Breast epithelium (tissue), 4 donors: ENCODE results near the gene DEFB108B. TPM values are rescaled to one million over a fixed set of nuclear protein-coding genes. Genes with fewer than 3 reads are reported as not detected.
"Not testable (repeated sequence)": the region's sequence is repeated elsewhere in the genome, so short reads cannot be mapped to it uniquely, and the experiment has no call there.

Experiments
- DNase-seq, 2 donors: peaks; one replicate each; pipeline ENCODE4 v3.0.0-alpha.2; 2019; ENCODE audit warnings: low spot score in 2 of 2
- H3K27ac ChIP-seq, 2 donors: fragments of 200-600 bp; sonication (generic) in 1 of 2; one replicate each; pipeline ENCODE4 v1.5.1; 2016 to 2019; ENCODE audit warnings: mild to moderate bottlenecking in 1 of 2
- H3K27me3 ChIP-seq, 2 donors: fragments of 200-600 bp; sonication (generic) in 1 of 2; one replicate each; pipeline versions ENCODE4 v1.5.1 to v1.6.0; 2017 to 2019; ENCODE audit warnings: control low read depth in 1 of 2, mild to moderate bottlenecking in 1 of 2
- H3K36me3 ChIP-seq: fragments of 200-600 bp; one replicate; pipeline ENCODE4 v1.5.1; 2019
- H3K4me1 ChIP-seq, 2 donors: fragments of 200-600 bp; sonication (generic); one replicate each; pipeline ENCODE4 v1.5.1; 2016 to 2019; ENCODE audit warnings: control low read depth in 1 of 2
- H3K4me3 ChIP-seq, 3 donors: fragments of 200-600 bp; sonication (generic); 1 replicate in 2 of 3; 2 replicates in 1 of 3; pipeline ENCODE4 v1.5.1; 2016 to 2019; ENCODE audit warnings: mild to moderate bottlenecking in 3 of 3, moderate library complexity in 2 of 3
- H3K9me3 ChIP-seq, 2 donors: fragments of 200-600 bp; sonication (generic) in 1 of 2; one replicate each; pipeline ENCODE4 v1.5.1; 2016 to 2019; ENCODE audit warnings: control low read depth in 1 of 2
- intact Hi-C: fragments of 100-400 bp; cut with DNase I; formaldehyde crosslinking; loops from one replicate; pipeline ENCODE4 v1.15.1; 2023; ENCODE audit warnings: low total_unique reads
- total RNA-seq, 3 donors: library from RNA; depleted of rRNA; stranded (reverse); fragments of >200 nt; gene quantifications; one replicate each; pipeline ENCODE4 v1.1.0, GENCODE V29; 2016
- TF ChIP-seq, protein P1 (sequence below), 3 donors: fragments of 450-650 bp; IDR thresholded peaks; one replicate each; pipeline ENCODE4 v1.5.1; 2016 to 2017; ENCODE audit warnings: antibody characterized with exemption in 3 of 3, mild to moderate bottlenecking in 3 of 3, moderate library complexity in 3 of 3

The DEFB108B gene
- total RNA-seq, 3 donors from 2014 or later = not detected

DNA sequence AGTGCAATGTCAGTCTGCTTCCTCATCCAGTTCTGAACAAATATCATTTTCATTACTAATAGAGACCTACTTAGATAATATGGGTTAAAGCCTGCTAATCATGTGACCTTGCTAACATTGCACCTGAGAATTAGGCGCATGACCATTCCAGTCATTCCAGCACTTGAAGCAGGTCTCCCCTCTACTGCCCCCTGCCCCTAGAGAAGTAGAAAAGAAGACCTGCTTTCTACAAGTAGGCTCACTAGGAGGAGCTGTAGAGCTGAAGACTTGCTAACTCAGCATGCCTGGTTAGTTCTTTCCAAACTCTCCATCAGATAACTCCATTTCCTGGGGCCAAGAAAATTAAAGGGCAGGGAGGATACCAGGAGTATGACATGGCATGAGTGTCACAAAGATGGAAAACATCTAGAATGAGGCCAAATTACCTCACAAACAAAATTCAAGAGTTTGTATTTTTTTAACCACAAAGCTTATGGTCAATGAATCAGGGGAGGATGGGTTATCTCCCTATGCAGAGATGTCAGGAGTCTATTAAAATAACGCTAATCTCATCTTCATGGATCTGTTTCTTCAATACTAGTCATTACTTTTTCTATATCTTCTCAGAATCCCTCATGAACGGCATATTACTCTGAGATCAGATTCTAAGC lies 31.1 kb downstream of the DEFB108B start:
- DNase-seq, H3K27me3 ChIP-seq, H3K9me3 ChIP-seq, H3K4me1 ChIP-seq, intact Hi-C loops, H3K36me3 ChIP-seq, H3K4me3 ChIP-seq, H3K27ac ChIP-seq: not testable (repeated sequence)
- TF ChIP-seq, protein P1, sequence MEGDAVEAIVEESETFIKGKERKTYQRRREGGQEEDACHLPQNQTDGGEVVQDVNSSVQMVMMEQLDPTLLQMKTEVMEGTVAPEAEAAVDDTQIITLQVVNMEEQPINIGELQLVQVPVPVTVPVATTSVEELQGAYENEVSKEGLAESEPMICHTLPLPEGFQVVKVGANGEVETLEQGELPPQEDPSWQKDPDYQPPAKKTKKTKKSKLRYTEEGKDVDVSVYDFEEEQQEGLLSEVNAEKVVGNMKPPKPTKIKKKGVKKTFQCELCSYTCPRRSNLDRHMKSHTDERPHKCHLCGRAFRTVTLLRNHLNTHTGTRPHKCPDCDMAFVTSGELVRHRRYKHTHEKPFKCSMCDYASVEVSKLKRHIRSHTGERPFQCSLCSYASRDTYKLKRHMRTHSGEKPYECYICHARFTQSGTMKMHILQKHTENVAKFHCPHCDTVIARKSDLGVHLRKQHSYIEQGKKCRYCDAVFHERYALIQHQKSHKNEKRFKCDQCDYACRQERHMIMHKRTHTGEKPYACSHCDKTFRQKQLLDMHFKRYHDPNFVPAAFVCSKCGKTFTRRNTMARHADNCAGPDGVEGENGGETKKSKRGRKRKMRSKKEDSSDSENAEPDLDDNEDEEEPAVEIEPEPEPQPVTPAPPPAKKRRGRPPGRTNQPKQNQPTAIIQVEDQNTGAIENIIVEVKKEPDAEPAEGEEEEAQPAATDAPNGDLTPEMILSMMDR (IDR thresholded peaks at IDR 0.05) = peak in 2 of 3 donors; percentile 41 to 45

DNA sequence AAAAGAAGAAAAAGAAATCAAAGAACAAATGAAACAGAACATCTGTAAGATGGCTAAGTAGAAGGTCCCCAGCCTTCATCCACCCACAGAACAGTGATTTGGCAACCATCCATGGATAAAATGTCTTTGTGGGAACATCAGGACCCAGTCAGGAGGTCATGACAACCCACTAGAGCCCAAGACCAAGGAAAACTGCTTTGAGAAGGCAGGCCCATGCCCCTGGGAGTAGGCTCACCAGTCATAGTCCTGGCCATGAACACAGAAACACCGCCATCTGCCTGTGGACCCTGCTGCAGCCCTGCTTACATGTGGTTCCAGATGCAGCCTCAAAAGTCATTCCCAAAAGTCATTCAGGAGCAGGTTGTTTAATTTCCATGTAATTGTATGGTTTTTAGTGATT lies 34.2 kb downstream of the DEFB108B start:
- intact Hi-C loops, H3K4me1 ChIP-seq, H3K36me3 ChIP-seq, H3K4me3 ChIP-seq, H3K9me3 ChIP-seq, DNase-seq, H3K27ac ChIP-seq, H3K27me3 ChIP-seq: not testable (repeated sequence)

DNA sequence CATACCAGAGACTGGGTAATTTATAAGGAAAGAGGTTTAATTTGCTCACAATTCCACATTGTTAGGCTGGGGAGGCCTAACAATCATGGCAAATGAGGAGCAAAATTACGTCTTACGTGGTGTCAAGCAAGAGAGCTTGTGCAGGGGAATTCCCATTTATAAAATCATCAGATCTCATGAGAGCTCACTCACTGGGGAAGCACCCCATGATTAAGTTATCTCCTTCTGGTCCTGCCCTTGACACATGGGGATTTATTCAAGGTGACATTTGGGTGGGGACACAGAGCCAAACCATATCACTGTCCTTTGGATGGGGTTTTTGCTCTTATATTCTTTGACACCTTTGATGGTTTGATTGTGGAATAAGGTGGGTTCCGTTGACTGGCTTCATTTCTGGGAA lies 36.9 kb downstream of the DEFB108B start:
- H3K4me3 ChIP-seq, H3K36me3 ChIP-seq, DNase-seq, H3K9me3 ChIP-seq, H3K27me3 ChIP-seq, H3K27ac ChIP-seq, H3K4me1 ChIP-seq, intact Hi-C loops: not testable (repeated sequence)

DNA sequence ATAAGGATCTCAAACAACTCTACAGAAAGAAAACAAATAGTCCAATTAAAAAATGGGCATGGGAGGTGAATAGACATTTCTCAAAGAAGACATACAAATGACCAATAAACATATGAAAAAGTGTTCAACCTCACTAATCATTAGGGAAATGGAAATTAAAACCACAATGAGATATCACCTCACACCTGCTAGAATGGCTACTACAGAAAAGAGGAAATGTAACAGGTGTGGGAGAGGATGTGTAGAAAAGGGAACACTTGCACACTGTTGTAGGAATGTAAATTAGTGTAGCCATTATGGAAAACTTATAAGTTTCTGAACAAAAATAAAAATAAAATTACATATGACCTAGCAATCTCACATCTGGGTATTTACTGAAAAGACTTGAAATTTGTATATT lies 37.7 kb downstream of the DEFB108B start:
- H3K36me3 ChIP-seq, H3K27me3 ChIP-seq, H3K4me3 ChIP-seq, intact Hi-C loops, H3K9me3 ChIP-seq, DNase-seq, H3K27ac ChIP-seq, H3K4me1 ChIP-seq: not testable (repeated sequence)

DNA sequence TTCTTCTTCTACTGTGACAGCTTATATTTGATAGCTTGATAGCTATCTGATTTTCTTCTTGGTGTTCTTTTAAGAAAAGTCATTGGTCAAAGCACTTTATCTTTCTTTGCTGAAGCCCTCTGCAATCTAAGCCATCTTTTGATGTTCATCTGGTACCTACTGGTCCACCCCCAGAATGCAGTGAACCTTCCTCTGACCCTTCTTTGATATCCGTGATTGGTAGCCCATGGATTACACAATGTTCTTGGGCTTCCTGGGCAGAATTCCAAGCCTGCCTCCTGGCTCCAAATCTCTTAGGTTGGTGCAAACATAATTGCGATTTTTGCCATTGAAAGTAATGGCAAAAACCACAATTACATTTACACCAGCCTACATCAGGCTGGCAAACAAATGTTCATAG lies 43.3 kb downstream of the DEFB108B start:
- H3K4me3 ChIP-seq, H3K27me3 ChIP-seq, DNase-seq, H3K36me3 ChIP-seq, H3K27ac ChIP-seq, H3K9me3 ChIP-seq, H3K4me1 ChIP-seq, intact Hi-C loops: not testable (repeated sequence)

DNA sequence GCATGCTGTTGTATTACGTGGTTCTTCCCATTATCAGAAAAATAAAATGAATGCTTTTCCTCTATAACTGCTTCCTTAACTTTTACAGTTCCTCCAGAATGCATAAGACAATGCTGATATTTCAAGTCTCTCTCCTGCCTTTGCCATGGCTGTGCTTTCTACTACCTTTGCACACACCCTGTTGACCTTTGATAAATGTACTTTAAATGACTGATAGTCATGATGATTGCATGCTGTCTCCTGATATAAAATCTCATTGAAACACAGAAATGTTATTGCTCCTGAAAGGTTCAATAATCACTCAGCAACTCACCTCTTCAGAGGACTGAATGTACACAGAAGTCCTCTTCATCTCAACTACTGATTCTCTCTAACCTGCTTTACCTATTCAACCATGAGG lies 45.1 kb downstream of the DEFB108B start, which contains the start of gene DEFB131B:
DEFB131B (plus strand) TSS at position 395 of the 400 bp plus-strand sequence; CDS start at position 395, 0 bp downstream.
- H3K27me3 ChIP-seq, DNase-seq, H3K36me3 ChIP-seq, H3K4me3 ChIP-seq, intact Hi-C loops, H3K4me1 ChIP-seq, H3K9me3 ChIP-seq, H3K27ac ChIP-seq: not testable (repeated sequence)

DNA sequence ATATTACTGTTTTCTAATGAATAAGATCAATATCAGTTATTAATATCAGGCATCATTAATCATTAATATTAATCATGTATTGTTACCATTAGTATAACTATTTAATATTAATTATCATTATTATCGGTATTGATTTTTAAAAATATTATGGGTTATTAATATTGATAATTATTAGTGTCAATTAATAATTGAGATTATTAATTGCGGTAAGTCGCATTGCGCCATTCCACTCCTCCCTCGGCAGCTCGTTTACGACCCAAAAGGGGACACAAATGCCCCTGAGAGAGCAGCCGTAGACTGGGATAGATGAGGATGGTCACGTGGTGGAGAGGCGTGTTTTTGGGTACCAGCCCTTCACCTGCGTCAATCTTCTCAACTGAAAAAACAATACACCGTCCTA lies 52.8 kb downstream of the DEFB108B start:
- H3K27me3 ChIP-seq, intact Hi-C loops, H3K9me3 ChIP-seq, H3K27ac ChIP-seq, H3K4me3 ChIP-seq, H3K36me3 ChIP-seq, DNase-seq, H3K4me1 ChIP-seq: not testable (repeated sequence)

Other genes starting within 250 kb of the DEFB108B start
- not detected for gene DEFB131B, start 45.3 kb downstream of the DEFB108B start, total RNA-seq
- gene XNDC1N, start 95.4 kb downstream of the DEFB108B start, total RNA-seq = 10 to 100 TPM; 10.2 to 14.0 (median 12.8) TPM
- 10 to 100 TPM; 21.8 to 39.0 (median 37.3) TPM for gene RNF121, start 95.8 kb downstream of the DEFB108B start, total RNA-seq
- 10 to 100 TPM in 2 of 3 donors, 1 to 10 TPM in 1; 2.6 to 10.4 (median 10.2) TPM for gene IL18BP, start 165.7 kb downstream of the DEFB108B start, total RNA-seq
- gene NUMA1, start 247.3 kb downstream of the DEFB108B start, total RNA-seq = 100 to 1,000 TPM; 240 to 412 (median 283) TPM
- 100 to 1,000 TPM in 1 of 3 donors, 10 to 100 TPM in 2; 14.9 to 103 (median 17.1) TPM for gene LRRC51, start 247.7 kb downstream of the DEFB108B start, total RNA-seq